ENCODE measurements around the gene PRPF18.

Gene PRPF18

GRCh38 chr10:13671904-13672303 lies 85.1 kb downstream of the PRPF18 start:
- no peak for DNase-seq

- DNase-seq: no peak
Measured at GRCh38 chr10:13672548-13672947, 85.8 kb downstream of the PRPF18 start.

- no peak for DNase-seq
Measured at GRCh38 chr10:13673156-13673555, 86.4 kb downstream of the PRPF18 start.

- DNase-seq: no peak
Measured at GRCh38 chr10:13674645-13675588, 88.2 kb downstream of the PRPF18 start.

- no peak for DNase-seq
Measured at GRCh38 chr10:13678101-13678843, 91.5 kb downstream of the PRPF18 start.

All from stimulated activated CD4-positive, alpha-beta T cell treated with anti-CD3 and anti-CD28 coated beads, Interleukin-4, amount 100 ng/mL, for 4 hours (primary cell).